ENCODE data around the gene RNF17. TPM values are rescaled to one million over a fixed set of nuclear protein-coding genes. Genes with fewer than 3 reads are reported as not detected.

RNF17 gene
- total and polyA plus RNA-seq, 2 donors (not counting 3 experiments of a cell fraction or from before 2014, with no cell fraction given), result 0.30 TPM; not detected in 1

- Histone ChIP-seq H3K4me2 (ENCODE audit: insufficient read depth, low read length) (peak overlapping the region; percentile 92), H3K4me3 (replicated peaks in 1 of 3; ENCODE audit: insufficient read depth in 1 of 3, low read depth in 1 of 3, low read length in 3 of 3) (no peak overlapping the region), H3K36me3 (ENCODE audit: control insufficient read depth in 2 of 2, extremely low read depth in 1 of 2, insufficient read depth in 2 of 2, low read length in 2 of 2) (no peaks in the 10 kb centered on the region), H3K9me3 (replicated peaks; ENCODE audit: control insufficient read depth, insufficient read depth, low read length) (no peaks in the 10 kb centered on the region), H3K79me2 (ENCODE audit: control insufficient read depth, insufficient read depth, low read length) (peaks cover 58% of the 10 kb centered on the region), H4K20me1 (replicated peaks; ENCODE audit: control insufficient read depth, extremely low read depth, insufficient read depth, low read length) (no peaks in the 10 kb centered on the region), H3K9me1 (replicated peaks; ENCODE audit: control insufficient read depth, extremely low read depth, insufficient read depth, low read length) (no peaks in the 10 kb centered on the region), H3K27me3 (ENCODE audit: control insufficient read depth in 2 of 2, insufficient read depth in 2 of 2, low read length in 2 of 2) (peaks cover 0 to 2% of the 10 kb centered on the region in 2 experiments), H3K9ac (replicated peaks; ENCODE audit: extremely low read depth, insufficient read depth, low read length) (no peak overlapping the region), H3K4me1 (ENCODE audit: control insufficient read depth, extremely low read depth, insufficient read depth, low read length) (peaks cover 19% of the 10 kb centered on the region), H2AFZ (ENCODE audit: low read depth, low read length) (no peak overlapping the region), H3K27ac (ENCODE audit: insufficient read depth, low read depth, low read length) (no peak overlapping the region)
- TF ChIP-seq EZH2 (IDR thresholded peaks at IDR 0.05; ENCODE audit: borderline replicate concordance, low read depth, low read length, severe bottlenecking), result no peak
- TF ChIP-seq CTCF (IDR thresholded peaks at IDR 0.05; ENCODE audit: extremely low read depth in 1 of 2, insufficient read depth in 1 of 2, low read depth in 1 of 2, low read length in 2 of 2), result no peak
- no peak for TF ChIP-seq JUN (IDR thresholded peaks at IDR 0.05; ENCODE audit: borderline replicate concordance, insufficient read depth, insufficient read length, low read depth)
- no peak for TF ChIP-seq GATA2 (IDR thresholded peaks at IDR 0.05; ENCODE audit: insufficient read depth, insufficient read length, low read depth, low read length)
- TF ChIP-seq FOS (IDR thresholded peaks at IDR 0.05; ENCODE audit: borderline replicate concordance, insufficient read depth, low read length), result no peak
- no peak for TF ChIP-seq POLR2AphosphoS5 (IDR thresholded peaks at IDR 0.05; ENCODE audit: insufficient read depth, low read depth, low read length)
- FAIRE-seq (no peak), DNase-seq (ENCODE audit: low read depth, low spot score) (no peak)
- ChIA-PET CTCF (no interaction called here), POLR2A (no interaction called here)
- intact Hi-C loops (cut with micrococcal nuclease), result loop anchor here (5.0 kb wide), 1 partner anchor 409 kb away; the partner anchor contains the start of gene PARP4
- BruUV-seq (replicated peaks), result no TSS peak
- dilution Hi-C loops (cut with MboI; ENCODE audit: extremely low pct_ligation_motif_present, low sequenced_read_pairs), result no loop called here
Observed at GRCh38 chr13:24921003-24921402, 157.0 kb downstream of the RNF17 start.

Measured in endothelial cell of umbilical vein (primary cell).